ENCODE data around the gene RGS8.

The RGS8 gene

GRCh38 chr1:182639330-182639729 is 45.1 kb downstream of the RGS8 start:
- DNase-seq (ENCODE audit: low read depth in 2 of 2), result no peak

GRCh38 chr1:182637769-182638168 is 46.6 kb downstream of the RGS8 start:
- DNase-seq (ENCODE audit: low read depth in 2 of 2), result no peak

GRCh38 chr1:182635871-182636270 is 48.5 kb downstream of the RGS8 start:
- DNase-seq (ENCODE audit: low read depth in 2 of 2), result no peak

All from fibroblast of skin of left biceps (primary cell).